Esophagus (tissue), 2 donors: ENCODE measurements around the gene AGXT. TPM values are rescaled to one million over a fixed set of nuclear protein-coding genes. Genes with fewer than 3 reads are reported as not detected.

Source experiments
- H3K27ac ChIP-seq, 2 donors: one replicate each; pipeline ENCODE4 v1.5.1; 2013; ENCODE audit warnings: low read depth in 2 of 2, mild to moderate bottlenecking in 2 of 2, inconsistent platforms in 1 of 2, low read length in 1 of 2, moderate library complexity in 1 of 2
- H3K27me3 ChIP-seq, 2 donors: one replicate each; pipeline ENCODE4 v1.6.1; 2013; ENCODE audit warnings: low read length in 2 of 2, control low read depth in 1 of 2, mild to moderate bottlenecking in 1 of 2; ENCODE audit not compliant: insufficient read depth in 2 of 2, control insufficient read depth in 1 of 2
- H3K36me3 ChIP-seq, 2 donors: one replicate each; pipeline ENCODE4 v1.6.1; 2013; ENCODE audit warnings: low read length in 1 of 2; ENCODE audit not compliant: control insufficient read depth in 2 of 2, insufficient read depth in 2 of 2
- H3K4me1 ChIP-seq, 2 donors: one replicate each; pipeline ENCODE4 v1.6.1; 2013; ENCODE audit warnings: low read length in 1 of 2; ENCODE audit not compliant: control insufficient read depth in 2 of 2, insufficient read depth in 2 of 2
- H3K4me3 ChIP-seq, 2 donors: one replicate each; pipeline ENCODE4 v1.5.1; 2013; ENCODE audit warnings: low read length in 2 of 2, mild to moderate bottlenecking in 2 of 2, low read depth in 1 of 2, moderate library complexity in 1 of 2
- H3K9me3 ChIP-seq, 2 donors: one replicate each; pipeline ENCODE4 v1.6.1; 2013; ENCODE audit warnings: mild to moderate bottlenecking in 2 of 2, low read depth in 1 of 2, low read length in 1 of 2, moderate library complexity in 1 of 2; ENCODE audit not compliant: control insufficient read depth in 2 of 2, insufficient read depth in 1 of 2
- WGBS, 2 donors: extraction: QIAGEN DNeasy Blood & Tissue Kit; methylation state at CpG; one replicate each; pipeline ENCODE4 v1.1.7; 2013; 5-methylcytosine and 5-hydroxymethylcytosine counted together
- polyA plus RNA-seq, 2 donors: library from polyadenylated mRNA; stranded (reverse); fragments of 200-250 nt; gene quantifications; one replicate each; pipeline ENCODE4 v1.2.3, GENCODE V29; 2013
- donor health status: healthy with polysubstance abuse.
- donor health status: Bipolar disorder and iron deficiency.

The AGXT gene
- polyA plus RNA-seq, 2 donors = not detected

DNA sequence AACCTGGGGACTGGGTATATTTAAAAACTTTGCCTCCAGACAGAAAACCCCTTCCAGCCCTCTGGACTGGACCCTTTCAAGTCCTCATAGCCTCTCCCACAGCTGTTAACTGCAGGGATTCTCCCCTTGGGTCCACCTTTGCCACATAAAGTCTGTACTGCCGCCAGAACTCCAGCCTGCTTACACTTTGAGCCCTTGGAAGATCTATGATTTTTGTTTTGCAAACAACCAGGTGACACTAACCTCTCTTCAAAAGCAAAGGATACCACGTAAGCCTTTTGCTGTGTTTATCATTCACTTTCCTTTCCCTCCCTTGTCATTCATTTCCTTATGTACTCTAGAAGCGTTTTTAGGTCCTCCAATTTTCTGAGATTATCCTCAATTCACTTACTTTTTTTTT, 4.1 kb upstream of the AGXT start:
- Histone ChIP-seq H3K9me3 (no peaks in the 10 kb centered on the region), H3K27me3 (no peaks in the 10 kb centered on the region), H3K36me3 (no peaks in the 10 kb centered on the region), H3K27ac (no peak overlapping the region), H3K4me3 (no peak overlapping the region), H3K4me1 (no peaks in the 10 kb centered on the region)
- whole genome bisulfite sequencing, 2 donors = 81 to 82% methylated on average over 3 of the region's 3 CpGs

DNA sequence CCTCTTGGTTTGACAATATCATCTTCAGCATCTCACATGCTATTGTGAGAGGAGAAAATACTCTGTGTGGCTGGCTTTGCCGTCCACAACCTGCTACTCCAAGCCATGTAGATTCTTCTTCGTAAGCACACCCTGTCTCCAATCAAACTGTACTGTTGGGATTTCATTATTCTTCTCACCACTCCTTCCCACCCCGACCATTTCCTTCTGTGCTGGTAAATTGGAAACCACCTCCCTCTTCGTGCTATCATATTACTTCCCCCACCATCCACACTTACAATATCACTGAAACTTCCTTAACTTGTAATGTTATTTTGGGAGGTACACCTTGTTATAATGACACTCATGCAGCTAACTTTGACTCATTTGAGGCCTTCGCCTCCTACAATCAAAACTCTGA, 3.2 kb upstream of the AGXT start:
- Histone ChIP-seq H3K9me3 (no peaks in the 10 kb centered on the region), H3K27me3 (no peaks in the 10 kb centered on the region), H3K27ac (no peak overlapping the region), H3K36me3 (no peaks in the 10 kb centered on the region), H3K4me3 (no peak overlapping the region), H3K4me1 (no peaks in the 10 kb centered on the region)
- 73 to 81% methylated on average over 5 of the region's 5 CpGs for WGBS, 2 donors

DNA sequence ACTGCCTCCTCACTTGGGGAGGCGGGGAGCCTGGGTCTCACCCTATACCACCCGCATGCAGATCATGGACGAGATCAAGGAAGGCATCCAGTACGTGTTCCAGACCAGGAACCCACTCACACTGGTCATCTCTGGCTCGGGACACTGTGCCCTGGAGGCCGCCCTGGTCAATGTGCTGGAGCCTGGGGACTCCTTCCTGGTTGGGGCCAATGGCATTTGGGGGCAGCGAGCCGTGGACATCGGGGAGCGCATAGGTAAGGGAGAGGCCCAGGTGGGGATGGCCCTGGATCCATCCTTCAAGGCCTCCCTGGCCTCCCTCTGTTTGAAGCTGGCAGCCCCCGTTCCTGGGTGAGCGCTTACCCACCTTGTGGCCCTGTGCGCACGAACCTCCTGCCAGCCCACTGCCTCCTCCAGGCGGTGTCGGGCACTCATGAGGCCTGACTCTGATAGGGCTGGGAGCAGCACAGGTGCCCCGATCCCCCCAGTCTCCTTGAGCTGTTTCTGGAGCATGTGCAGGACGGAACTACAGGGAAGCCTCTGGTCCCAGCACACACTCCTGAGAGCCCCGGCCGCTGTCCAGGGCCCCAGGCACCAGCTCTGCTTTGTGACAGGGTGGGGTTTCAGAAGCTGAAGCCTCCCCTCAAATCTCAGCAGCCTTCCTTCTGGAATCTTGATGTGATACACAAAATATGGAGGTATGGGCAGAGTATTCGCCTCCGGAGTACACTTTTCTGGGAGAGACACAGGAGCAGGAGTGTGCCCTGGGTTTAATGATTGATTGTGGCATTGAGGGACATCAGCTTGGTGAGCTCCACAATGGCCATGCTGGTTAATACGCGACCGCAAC, 708 bp downstream of the AGXT start:
- H3K4me1 ChIP-seq = no peaks in the 10 kb centered on the region
- no peaks in the 10 kb centered on the region for H3K36me3 ChIP-seq
- H3K27ac ChIP-seq = no peak overlapping the region
- peaks cover 0 to 3% of the 10 kb centered on the region in 2 donors for H3K9me3 ChIP-seq
- H3K27me3 ChIP-seq = no peaks in the 10 kb centered on the region
- 89 to 92% methylated on average over 25 of the region's 25 CpGs for WGBS, 2 donors
- H3K4me3 ChIP-seq = no peak overlapping the region

DNA sequence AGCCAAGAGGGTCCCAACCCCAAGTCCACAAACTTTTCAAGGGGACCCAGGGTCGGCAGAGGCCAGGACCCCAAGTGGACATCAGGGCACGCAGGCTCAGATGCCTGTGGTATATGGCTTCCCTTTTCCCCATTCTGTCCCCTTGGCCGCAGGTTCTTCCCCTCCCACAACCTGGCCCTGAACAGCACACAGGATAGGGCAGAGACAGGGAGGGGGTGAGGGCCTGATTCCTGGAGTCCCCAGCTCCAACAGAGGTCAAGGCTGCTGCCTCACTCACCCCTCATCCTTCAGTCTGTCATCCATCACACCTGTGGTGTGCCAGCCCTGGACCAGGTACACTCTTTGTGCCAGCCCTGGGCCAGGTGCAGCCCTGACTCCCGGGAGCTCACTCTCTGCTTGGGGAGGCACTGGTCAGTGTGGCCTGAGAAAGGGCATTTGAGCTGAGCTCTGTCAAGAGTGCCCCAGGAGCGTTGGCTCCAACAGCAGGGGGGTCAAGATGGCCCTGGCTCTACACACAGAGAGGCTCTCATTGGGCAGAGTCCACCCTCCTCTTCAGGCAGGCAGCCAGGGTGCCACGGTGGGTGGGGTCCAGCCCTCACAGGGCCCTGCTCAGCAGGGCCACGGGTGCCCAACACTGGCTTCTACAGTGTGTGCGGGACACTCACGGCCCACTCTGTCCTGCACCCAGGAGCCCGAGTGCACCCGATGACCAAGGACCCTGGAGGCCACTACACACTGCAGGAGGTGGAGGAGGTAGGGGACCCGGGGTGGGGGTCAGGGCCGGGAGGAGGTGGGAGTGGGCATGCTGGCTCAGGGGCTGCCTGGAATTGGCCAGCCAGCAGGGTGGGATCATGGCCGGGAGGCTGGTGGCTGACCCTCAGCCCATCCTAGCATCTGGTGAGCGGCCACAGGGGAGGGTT, 1.6 kb downstream of the AGXT start:
- no peaks in the 10 kb centered on the region for H3K4me1 ChIP-seq
- WGBS, 2 donors = 84 to 87% methylated on average over 15 of the region's 15 CpGs
- no peak overlapping the region for H3K4me3 ChIP-seq
- no peak overlapping the region for H3K27ac ChIP-seq
- H3K9me3 ChIP-seq = peaks cover 0 to 3% of the 10 kb centered on the region in 2 donors
- H3K36me3 ChIP-seq = no peaks in the 10 kb centered on the region
- no peaks in the 10 kb centered on the region for H3K27me3 ChIP-seq

DNA sequence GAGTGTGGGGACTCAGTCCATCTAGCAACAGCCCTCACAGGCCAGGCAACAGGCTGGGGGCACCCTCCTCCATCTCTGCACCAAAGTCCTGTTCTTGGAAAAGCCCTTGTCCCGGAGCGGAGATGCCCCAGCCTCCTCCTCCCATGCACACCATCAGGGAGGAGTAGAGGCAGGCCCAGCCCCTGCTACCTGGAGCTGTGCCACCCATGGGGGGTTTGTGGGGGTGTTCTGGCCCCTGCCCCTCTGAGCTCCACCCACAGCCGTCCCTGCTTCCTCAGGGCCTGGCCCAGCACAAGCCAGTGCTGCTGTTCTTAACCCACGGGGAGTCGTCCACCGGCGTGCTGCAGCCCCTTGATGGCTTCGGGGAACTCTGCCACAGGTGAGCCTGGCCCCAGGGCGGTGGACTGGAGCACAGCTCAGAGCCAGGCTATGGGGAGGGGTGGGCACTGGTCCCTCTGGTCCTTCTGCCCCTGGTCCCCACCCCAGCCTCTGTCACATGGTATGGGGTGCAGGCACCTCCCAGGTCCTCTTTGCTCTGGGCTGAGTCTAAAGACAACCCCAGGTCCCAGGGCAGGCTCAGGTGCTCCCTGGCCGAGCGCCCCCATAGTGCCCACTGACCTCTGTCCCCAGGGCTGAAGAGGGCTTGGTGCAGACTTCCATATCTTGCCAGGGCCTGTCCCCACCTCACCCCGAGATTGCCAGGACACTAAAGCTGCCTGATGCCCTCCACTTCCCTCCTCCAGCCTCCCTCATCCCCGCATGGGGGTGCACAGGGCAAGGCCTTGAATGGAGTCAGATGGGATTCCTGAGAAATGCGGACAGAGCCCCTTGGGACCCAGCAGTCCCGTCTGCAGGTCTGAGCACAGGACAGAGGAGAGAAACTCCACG, 2.7 kb downstream of the AGXT start:
- no peak overlapping the region for H3K27ac ChIP-seq
- H3K36me3 ChIP-seq = no peaks in the 10 kb centered on the region
- 83 to 86% methylated on average over 16 of the region's 16 CpGs for WGBS, 2 donors
- H3K27me3 ChIP-seq = no peaks in the 10 kb centered on the region
- no peaks in the 10 kb centered on the region for H3K4me1 ChIP-seq
- H3K9me3 ChIP-seq = peaks cover 0 to 3% of the 10 kb centered on the region in 2 donors
- no peak overlapping the region for H3K4me3 ChIP-seq

DNA sequence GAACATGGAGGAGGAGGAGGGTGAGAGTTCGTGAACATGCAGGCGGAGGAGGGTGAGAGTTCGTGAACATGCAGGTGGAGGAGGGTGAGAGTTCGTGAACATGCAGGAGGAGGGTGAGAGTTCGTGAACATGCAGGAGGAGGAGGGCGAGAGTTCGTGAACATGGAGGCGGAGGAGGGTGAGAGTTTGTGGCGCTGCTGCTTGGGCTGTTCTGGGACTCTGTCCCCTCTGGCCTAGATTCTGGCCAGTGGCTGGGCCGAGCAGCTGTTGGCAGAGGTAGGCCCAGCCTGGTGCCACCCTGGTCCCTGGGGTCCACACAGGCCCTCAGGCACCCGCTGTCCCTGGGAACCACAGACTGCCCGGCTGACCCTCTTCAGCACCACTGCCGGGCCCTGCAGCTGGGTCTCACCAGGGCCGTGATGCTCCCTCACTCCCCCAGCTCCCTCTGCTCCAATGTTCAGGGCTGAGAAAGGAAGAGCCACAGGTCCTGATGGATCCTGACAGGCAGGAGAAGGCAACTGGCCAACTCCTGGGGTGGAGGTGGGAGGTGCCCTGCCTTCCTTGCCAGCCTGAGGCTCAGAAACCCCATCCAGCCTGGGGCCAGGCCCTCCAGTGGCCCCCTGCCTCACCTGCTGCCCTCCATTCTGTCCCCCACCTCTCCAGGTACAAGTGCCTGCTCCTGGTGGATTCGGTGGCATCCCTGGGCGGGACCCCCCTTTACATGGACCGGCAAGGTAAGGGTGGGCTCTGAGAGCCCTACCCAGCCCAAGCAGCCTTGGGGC, 3.9 kb downstream of the AGXT start:
- no peaks in the 10 kb centered on the region for H3K36me3 ChIP-seq
- 85 to 89% methylated on average over 16 to 17 of the region's 17 CpGs for WGBS, 2 donors
- no peak overlapping the region for H3K4me3 ChIP-seq
- no peak overlapping the region for H3K27ac ChIP-seq
- no peaks in the 10 kb centered on the region for H3K27me3 ChIP-seq
- peaks cover 0 to 3% of the 10 kb centered on the region in 2 donors for H3K9me3 ChIP-seq
- no peaks in the 10 kb centered on the region for H3K4me1 ChIP-seq

DNA sequence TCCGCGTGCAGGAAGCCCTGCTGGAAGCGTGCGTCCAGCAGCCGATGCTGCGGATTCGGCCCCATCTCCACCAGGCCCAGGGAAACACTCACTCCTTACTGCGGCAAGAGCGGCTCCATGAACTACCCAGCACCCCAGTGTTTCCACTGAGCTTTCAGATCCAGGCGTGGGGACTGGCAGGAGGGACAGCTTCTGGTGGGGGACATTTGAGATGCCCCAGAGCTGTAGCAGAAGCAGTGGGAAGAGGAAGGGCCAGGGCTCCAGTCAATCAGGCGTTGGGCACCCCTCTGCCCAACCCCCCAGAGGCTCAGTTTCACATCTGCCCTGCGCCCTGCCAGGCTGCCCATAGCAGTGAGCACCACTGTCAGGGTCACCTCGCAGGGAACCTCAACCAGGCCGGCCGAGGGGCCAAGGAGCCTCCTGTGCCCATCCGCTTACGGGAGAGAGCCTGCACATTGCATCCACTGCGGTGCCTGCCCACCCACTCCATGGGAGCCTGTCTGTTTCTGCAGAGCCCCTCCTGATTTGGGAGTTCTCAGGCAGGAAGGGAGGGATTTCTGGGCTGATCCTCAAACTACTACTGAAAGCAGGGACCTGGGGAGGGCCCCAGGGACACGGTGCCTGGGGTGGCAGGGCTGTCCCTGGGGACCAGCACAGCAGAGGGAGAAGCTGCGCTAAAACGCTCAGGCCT, 4.6 kb downstream of the AGXT start:
- Histone ChIP-seq H3K4me1 (no peaks in the 10 kb centered on the region), H3K36me3 (no peaks in the 10 kb centered on the region), H3K27ac (no peak overlapping the region), H3K9me3 (peaks cover 0 to 3% of the 10 kb centered on the region in 2 donors), H3K4me3 (no peak overlapping the region), H3K27me3 (no peaks in the 10 kb centered on the region)
- 83 to 93% methylated on average over 21 of the region's 21 CpGs for WGBS, 2 donors

DNA sequence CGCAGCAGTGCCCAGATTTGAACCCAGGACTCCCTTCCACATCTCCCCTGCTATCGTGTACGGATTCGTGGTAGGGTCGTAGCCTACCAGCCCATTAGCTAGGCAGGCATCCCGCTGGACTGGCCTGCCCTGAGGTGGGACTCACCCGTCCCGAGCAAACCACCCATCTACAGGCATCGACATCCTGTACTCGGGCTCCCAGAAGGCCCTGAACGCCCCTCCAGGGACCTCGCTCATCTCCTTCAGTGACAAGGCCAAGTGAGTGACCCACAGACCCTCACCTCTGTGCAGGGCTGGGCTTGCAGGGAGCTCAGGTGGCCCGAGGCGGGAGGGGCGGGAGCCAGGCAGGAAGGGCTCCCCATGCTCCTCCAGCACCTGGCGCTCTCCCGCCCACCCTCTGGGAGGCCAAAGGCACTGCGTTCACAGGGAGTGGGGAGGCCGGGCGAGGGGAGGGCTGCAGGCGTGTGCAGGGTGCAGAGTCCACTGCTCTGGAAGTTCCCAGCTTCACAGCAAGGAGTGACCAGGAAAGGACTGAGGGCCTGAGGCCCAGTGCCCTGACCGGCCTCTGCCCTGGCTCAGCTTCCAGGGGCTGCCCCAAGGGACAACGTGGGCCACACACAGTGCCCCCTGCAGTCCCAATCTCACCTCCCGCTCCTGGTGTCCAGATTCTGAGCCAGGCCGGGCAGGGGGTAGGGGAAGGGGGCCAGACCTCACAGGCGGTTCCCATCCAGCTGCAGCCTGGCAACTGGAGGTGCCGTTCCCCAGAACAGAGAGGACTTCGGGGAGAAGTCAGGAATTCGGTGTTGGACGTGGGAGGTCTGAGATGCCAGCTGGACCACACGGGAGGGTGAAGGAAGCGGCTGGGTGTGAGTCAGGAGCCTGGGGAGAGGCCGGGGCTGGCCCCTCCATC, 5.4 kb downstream of the AGXT start:
- H3K27me3 ChIP-seq = no peaks in the 10 kb centered on the region
- H3K4me3 ChIP-seq = no peak overlapping the region
- 72 to 77% methylated on average over 33 of the region's 33 CpGs for WGBS, 2 donors
- H3K36me3 ChIP-seq = no peaks in the 10 kb centered on the region
- no peaks in the 10 kb centered on the region for H3K4me1 ChIP-seq
- H3K27ac ChIP-seq = no peak overlapping the region
- peaks cover 0 to 3% of the 10 kb centered on the region in 2 donors for H3K9me3 ChIP-seq
